ENCODE measurements around the gene MMP28.
"Not testable (repeated sequence)": the region's sequence is repeated elsewhere in the genome, so short reads cannot be mapped to it uniquely, and the experiment has no call there.

MMP28 gene

DNA sequence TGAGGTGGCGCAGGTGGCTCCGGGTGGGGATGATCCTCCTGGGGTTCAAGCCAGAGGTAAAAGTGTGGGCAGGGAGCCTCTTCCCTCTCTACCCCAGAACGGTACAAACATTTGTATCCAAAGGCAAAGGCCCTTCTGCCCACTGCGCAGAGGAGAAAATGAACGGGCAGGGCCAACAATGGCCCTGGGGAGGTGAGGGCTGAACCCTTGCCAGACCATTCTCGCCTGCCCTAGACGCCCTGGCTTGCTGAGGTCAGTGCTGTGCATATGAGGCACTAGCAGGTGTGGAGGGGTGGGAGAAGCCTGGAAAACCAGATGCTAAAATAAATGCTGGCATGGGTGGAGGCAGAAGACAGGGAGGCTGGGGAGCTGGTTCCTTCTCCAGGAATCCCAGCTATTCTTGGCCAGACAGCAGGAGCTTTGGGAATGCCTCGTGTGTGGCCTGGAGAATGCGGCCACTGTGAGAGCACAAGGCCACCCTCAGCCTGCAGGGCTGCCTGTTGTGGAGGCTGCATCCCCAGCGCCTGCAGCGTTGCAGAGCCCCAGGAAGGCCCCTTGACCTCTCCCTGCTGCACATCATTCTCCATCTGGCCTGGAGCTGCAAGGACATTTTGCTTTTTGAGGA lies 30.2 kb downstream of the MMP28 start:
- no peak for DNase-seq

DNA sequence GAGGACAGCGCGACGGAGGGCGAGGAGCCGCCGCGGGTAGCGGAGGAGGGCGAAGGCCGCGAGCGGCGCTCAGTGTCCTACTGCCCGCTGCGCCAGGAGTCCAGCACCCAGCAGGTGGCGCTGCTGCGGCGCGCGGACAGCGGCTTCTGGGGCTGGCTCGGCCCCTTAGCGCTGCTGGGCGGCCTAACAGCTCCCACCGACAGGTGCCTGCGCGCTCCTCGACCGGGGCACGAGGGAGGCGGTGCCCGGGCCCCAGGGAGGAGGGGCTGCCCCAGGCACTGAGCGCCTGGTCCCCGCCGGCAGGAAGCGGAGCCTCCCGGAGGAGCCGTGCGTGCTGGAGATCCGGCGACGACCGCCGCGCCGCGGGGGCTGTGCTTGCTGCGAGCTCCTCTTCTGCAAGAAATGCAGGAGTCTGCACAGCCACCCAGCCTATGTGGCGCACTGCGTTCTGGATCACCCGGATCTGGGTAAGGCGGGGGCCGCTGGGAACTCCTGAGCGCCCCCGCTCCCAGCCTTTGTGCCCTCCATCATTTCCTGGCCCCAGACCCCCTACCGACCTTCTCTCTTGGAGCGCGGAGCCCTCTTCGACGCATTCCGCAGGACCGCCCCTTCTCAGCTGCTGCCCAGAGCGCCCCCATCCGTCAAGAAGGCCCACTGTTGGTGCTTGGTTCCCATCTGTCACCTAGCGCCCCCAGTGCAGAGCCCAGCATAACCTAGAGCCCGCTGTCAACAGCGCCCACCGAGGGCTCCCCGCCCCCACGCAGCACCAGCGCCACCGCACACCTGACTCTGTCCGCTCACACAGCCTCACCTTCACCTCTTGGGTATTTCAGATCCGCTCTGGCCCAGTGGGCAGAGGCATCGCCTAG lies 31.1 kb downstream of the MMP28 start:
- peak; percentile 94 for DNase-seq

DNA sequence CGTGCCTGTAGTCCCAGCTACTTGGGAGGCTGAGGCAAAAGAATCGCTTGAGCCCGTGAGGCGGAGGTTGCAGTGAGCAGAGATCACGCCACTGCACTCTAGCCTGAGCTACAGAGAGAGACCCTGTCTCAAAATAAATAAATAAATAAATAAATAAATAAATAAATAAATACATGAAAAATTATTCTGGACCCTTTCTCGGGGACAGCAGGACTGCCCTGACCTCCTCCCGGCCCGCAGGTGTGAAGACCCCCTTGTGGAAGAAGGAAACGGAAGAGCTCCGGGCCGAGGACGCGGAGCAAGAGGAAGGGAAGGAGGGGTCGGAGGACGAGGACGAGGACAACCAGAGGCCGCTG lies 31.7 kb downstream of the MMP28 start:
- no peak for DNase-seq

DNA sequence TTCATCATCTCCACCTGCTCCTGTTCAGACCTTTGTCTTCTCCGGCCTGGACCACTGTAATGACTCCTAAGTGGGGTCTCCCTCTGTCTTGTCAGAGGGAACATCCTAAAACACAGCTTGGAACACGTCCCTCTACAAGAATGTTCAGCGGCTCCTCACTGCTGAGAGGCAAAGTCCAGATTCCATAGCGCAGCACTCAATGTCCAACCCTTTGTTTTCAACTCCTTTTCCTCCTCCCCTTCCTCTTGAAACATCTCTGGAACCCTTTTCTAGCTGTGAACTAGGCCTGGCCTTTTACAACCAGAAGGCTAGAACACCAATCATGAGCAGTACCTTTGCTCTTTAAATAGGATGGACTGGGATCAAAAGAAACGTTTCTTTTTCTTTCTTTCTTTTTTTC lies 33.8 kb downstream of the MMP28 start:
- DNase-seq, result no peak

DNA sequence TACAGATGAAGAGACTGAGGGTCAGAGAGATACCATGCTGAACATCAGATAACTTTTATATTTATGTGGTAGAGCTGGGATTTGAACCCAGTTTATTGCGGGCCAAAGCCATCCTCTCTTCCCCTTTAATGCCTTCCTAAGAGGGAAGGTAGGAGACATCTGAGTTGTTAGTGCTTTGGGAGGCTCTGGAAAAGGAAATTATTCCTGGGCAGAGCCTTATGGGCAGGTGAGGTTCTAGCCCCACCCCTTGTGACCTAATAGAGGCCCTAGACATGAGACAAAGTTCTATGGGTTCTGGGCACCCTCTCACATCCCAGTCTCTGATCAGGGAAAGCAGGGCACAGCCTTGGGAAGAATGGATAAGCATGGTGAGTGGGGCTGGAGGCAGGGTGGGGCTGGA lies 34.9 kb downstream of the MMP28 start, which contains the start of gene C17orf50:
TSS of gene C17orf50 (plus strand) at position 301 of the 400 bp plus-strand sequence. CDS start at position 356, 55 bp downstream.
- DNase-seq, result no peak

DNA sequence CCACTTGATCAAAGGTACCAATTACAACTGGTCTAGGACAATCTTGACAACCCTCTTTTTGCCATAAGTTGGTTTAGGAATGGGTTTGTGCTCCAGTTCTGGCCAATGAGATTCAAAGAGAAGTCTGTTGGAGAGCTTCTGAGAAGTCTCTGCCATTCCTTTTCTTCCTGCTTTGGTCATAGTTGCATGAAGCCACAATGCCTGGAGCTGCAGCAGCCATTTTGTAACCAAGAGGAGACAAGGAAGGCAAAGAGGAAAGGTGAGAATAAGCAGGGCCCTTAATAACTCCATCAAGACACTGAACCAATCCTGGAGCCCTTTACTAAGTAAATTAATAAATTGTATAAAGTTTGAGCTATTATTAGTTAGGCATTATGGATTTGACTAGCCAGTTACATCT lies 38.2 kb downstream of the MMP28 start:
- no peak for DNase-seq

DNA sequence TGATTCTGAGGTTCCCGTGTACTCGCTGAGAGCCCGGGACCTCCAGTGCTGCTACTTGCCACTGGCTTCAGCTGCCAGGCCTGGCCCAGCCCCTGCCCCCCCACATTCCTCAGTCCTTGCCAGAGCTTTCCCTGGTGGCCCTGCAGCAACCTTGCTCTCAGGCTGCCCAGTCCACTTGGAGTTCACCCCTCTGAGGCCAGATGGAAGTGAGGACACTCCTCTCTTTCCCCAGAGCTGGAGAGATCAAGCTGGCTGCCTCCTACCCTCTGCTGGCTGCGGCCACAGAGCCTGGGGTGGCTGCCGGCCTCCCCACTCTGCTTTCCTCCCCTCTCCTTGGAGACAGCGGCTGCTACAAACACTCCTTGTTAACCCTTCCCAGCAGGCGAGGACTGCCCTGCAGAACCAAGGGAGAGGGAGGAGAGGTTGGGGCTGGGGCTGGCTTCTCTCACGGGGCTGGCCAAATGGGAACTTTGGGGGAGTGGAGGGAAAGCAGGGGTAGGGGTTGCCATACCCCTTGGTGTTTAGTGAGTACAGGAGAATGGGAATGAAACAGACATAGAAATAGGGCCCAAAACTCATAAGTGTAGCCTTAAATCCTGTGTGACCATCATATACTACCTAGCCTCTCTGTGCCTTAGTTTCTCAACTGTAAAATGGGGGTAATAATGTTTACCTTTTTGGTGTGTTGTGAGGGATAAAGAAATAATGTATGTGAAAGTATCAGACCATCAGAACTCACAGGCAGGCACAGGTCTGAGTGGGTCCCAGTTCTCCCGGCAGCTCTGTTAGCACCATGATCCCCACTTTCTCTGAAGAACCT lies 42.3 kb downstream of the MMP28 start, which contains the start of gene GAS2L2:
TSS of gene GAS2L2 (minus strand) at position 295 of the 820 bp plus-strand sequence. CDS start 389 bp downstream, outside the sequence.
- no peak for DNase-seq

DNA sequence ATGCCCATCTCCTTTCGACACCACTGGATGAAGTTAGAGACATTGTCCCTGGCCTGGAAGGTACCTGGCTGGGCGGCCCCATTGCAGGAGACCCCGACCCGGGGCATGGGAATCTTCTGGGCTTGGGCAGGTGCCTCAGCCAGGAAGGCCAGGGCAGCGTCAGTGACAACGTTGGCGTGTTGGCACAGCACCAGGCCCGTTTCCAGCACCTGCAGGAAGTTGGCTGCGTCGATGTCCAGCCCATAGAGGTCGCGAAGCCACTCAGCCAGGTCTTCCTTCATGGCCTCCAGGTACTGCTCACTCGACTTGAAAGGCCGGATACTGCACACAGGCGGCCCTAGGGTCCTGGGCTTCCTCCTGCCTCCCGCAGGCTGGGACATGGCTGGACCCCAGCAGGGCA lies 43.0 kb downstream of the MMP28 start:
- DNase-seq, result no peak

DNA sequence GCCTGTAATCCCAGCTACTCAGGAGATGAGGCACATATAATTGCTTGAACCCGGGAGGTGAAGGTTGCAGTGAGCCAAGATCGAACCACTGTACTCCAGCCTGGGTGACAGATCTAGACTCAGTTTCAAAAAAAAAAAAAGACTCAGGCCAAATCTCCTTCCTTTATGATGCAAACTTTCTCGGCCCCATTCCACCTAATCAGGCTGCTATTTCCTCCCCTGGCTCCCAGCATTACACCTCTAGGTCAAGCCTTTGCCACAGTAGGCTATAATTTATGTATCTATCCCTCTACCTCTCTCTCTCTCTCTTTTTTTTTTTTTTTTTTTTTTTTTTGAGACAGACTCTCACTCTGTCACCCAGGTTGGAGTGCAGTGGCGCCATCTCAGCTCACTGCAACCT lies 43.9 kb downstream of the MMP28 start:
- DNase-seq, result not testable (repeated sequence)

DNA sequence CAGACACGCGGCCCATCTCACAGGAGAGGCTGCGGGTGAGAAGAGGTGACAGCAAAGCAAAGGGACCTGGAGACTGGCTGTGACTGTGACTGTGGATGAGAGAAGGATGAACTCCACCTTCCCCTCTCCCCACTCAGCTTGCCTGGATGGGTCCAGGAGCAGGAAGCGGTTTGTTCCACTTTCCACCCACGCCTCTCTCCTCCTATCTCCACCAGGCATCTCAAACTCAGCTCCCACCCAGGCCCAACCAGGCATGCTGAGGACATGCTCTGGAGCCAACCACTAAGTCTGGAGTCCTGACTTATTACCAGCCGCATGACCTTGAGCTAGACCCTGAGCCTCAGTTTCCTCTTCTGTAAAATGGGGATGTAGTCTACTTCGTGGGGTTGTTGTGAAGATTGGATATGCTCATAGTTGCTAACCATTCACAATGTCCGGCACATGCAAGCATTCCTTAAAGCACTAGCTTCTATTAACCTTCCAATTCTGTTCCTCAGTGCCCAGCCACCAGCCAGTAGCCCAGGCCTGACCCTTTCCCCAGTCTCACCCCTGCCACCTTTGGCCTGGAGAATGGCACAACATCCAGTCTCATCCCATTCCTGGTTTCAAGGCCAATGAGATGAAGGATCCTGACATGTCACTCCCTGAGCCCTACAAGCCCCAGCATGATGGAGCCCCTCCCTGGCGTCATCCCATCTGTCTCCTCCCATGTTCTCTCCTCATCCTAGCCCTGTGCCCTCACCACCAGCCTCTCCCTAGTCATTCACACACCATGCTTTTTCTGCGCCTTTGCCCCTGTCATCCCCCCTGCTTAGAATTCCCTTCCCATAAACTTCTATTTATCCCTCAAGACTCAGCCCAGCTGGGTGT lies 44.7 kb downstream of the MMP28 start:
- DNase-seq, result peak; percentile 62

DNA sequence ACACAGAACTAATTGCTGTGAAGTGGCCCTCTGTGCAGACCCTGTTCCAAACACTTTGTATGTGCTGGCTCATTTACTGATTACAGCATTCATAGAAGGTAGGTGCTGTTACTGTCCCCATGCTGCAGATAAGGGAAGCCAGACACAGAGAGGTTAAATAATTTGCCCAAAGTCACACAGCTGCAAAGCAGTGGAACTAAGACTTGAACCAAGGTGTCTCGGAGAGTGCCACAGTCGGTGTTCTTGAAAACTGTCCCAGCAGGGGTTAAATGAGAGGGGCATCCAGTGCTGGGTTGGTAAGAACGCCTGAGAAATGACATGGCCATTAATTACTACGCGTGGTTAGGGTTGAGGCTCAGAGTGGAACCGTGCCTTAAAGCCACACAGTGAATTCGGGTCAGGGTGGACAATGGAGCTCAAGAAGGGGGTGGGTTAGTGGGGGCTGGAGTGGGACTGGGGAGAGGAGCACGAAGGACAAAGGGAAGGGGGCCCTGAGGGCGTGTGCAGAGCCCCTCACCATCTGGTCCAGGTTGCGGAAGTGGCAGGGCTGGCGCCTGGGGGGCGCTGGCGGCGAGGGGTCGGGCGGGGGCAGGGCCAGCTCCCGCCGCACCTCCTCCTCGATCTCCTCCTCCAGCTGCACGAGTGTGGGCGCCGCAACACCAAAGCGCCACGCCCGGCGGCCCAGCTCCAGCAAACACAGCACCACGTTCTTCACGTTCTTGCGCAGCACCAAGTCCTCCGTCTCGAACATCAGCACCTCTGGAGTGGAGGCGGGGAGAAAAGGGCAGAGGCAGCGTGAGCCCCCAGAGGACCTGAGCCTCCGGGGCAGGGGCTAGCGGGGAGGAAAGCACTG lies 45.7 kb downstream of the MMP28 start:
- DNase-seq, result peak; percentile 74

DNA sequence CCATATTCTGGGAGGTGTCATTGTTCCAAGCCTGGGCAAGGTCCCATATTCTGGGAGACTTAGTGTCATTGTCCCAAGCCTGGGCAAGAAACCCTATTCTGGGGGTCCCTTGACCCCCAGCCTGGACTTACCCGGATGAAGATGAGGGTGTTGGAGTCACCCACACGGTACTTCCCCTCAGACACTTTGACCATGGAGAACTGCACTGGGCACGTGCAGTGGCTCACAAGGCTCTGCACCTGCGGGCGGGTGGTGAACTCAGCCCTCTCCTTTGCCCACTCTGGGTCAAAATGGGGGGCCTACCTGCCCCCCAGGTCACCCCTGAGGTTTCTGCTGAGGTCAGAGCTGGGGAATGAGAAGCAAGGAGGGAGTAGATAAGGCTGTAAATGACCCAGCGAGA lies 46.5 kb downstream of the MMP28 start:
- DNase-seq, result no peak

DNA sequence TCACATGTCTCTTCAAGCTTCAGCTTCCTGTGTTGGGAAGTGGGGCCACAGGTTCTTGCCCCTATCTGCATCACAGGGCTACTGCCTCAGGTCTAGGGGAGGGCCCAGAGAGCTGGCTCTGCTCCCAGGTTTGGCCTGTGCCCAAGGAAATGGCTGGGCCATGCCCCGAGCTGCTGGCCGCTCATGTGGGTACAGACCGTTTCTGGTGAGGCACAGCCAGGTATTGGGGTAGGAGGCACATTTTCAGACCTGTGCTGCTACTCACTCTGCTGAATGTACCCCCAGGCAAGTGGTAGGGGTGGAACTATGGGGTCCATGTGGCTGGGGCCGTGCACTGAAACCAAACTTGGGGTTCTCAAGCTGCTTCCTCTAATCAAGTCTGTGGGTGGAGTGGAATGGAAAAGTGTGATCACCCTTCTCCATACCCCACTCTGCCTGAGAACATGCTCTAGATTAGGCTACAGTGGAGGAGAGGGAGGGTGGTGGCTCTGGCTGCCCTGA lies 47.0 kb downstream of the MMP28 start:
- DNase-seq, result peak; percentile 91

DNA sequence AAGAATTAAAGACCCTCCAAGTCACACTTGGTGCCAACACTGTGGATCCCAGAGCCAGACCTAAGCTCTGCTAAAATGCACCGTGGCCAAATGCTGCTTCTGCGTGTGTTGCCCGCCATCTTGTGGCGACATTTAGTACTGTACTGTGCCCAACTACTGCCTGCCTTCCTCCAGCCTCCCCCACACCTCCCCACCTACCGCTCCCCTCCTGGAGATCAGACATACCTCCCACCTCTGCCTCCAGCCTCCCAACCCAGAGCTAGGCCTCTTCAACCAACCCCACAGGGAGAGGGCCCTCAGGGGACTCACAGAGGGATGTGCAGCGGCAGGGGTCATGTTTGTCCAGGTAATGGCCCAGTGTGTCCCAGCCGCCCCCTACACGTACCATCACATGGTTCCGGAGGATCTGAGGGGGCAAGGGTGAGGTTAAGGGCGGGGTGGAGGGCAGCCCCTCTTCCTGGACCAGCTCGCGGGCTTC lies 47.9 kb downstream of the MMP28 start:
- peak; percentile 93 for DNase-seq

DNA sequence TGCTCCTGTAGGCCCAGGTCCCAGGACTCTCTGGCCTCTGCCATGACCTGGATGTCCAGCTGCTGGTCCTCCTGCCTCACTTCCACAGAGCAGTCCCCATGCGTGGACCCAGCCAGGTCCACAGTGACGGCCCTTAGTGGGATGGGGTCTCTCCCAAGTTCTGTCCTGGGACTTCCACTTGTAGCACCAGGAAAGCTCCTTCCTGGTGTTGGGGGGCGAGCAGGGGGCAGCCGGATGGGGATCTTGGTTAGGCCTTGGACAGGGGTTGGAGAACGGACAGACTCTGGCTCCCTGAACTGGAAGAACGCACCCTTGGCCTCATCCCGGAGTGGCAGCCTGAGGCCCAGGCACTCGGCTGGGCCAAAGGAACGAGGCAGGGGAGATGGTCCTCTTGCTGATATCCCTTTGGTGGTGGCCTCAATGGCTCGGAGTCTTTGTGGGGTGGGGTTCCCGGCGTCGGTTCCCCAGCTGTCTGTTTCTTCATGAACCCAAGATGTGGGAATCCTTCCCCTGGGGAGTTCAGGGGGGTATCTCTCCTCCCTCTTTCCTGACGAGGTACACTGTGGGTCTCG lies 49.6 kb downstream of the MMP28 start:
- no peak for DNase-seq

DNA sequence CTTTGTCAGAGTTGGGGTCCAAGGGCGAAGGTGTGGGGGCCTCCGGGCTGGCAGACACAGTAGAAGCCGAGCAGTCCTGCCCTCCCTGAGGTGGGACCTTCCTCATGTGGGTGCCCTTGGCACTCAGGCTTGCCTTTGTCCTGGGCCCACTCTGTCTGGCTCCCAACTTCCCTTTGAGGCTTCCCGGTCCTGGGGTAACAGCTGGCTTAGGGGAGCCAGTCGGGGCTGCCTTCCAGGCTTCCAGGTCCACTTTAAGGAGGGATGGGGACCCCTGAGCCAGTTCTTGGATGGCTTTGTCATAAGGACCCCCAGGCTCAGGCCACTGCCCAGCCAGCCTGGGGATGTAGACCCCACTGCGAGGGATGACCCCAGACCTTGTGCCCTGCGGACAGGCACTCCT lies 50.2 kb downstream of the MMP28 start:
- no peak for DNase-seq

DNA sequence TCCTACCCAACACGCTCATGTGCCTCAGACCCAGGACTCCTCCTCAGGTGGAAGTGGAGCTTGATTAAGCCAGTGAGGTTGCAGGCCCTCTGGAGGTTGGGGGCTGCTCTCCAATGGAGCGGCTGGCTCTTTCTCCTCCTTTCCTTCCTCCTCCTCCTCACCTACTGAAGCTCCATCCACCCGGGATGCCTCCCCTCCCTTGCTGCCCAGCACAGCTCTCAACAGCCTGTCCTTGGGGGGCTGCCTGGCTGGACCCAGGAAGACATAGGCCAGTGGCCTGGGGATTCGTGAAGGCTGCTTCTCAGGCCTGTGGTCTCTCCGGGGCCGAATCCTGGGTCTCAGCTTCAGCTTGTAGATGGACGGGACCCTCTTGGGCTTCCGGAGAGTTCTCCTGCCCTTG lies 50.6 kb downstream of the MMP28 start:
- DNase-seq, result no peak

DNA sequence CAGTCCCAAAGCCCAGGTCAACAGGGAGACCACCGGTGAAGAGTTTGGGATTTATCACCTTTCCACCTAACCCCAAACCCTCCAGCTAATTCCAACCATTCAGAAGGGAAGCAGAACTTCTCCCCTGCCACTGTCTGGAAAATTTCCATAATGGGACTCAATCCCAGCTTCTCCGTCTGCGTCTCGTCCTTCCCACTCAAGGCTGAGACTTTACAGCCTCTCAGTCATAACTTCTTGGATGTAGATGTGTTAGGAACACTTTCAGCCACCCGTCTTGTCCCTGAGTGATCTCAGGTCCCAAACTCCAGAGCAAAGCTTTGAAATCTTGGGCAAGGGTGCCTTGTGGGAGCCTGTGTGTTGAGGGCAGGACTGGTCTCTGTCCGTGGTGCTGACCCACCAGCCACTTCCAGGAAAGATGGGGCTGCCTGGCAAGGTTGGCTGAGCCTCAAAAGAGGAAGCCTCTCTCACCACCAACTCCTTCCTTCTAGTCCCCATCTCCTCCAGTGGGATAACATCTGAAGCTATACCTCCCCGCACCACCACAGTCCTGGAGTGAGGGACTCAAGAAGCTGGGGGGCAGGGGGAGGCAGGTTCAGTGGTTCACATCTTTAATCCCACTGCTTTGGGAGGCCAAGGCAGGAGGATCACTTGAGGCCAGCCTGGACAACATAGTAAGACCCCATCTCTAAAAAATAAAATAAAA lies 51.7 kb downstream of the MMP28 start:
- DNase-seq, result peak; percentile 81

DNA sequence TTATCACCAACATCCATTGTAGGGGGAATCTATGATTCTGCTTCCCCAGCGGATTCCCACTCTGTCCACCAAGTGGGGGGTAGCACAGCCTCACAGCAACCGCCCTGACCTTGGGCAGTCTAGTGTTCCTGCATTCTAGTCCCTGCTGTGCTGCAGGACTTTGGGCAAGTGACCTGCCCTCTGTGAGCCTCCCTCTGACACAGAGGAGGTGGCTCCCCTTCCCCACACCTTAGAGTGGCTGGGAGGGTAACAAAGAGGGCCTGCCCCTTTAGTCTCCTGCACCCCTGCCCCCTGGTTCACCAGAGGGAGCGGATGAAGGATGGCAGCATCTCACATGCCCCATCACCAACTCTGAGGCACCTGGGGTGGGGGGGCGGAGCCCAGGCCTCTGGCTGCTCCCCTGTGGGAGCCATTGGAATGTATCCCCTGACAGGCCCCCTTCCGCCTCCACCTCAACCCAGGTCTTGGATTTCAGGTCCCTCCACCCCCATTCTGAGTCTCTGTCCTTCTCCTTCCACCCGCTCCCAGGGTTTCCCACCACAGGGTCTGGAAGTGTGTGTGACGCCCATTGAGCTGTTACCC lies 52.5 kb downstream of the MMP28 start:
- DNase-seq, result no peak

DNA sequence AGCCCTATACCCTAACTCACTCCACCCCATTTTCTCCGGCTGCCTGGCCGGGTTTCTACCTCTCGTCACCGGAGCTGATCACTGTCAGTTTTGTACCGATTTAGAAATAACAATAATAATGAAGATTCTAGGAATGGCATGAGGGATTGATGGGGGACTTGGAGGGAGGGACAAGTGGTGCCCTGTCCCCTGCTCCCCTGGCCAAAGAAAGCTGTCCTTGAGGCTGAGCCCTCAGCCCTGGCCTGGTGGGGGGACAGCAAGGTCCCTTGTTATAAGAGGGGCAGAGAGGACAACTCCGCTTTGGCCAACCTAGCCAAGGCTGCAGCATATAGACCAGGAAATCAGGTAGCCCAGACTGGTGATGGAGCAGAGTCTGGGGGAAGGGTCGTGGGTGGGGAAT lies 52.9 kb downstream of the MMP28 start:
- no peak for DNase-seq
